ENCODE measurements around the gene SVBP.

SVBP gene

GRCh38 chr1:42779725-42780124 is 37.5 kb downstream of the SVBP start:
- DNase-seq (ENCODE audit: low spot score) = no peak
- TF ChIP-seq CTCF (conservative IDR thresholded peaks at IDR 0.05; ENCODE audit: low read depth) = no peak
- H3K27ac ChIP-seq = no peak overlapping the region
- ChIA-PET POLR2A (ENCODE audit: low non-redundant PET) (interaction anchor here (1.4 kb wide), 1 partner anchor 13 kb away, joined by 5 read pairs; the partner anchor contains the start of genes C1orf50 and P3H1), CTCF (interaction anchor here (0.6 to 0.7 kb wide), 4 partner anchors 17 to 51 kb away, joined by 3 to 4 read pairs (median 4); no protein-coding TSS in a partner anchor)

GRCh38 chr1:42777852-42778251 is 39.3 kb downstream of the SVBP start:
- no peak overlapping the region for H3K27ac ChIP-seq
- TF ChIP-seq CTCF (conservative IDR thresholded peaks at IDR 0.05; ENCODE audit: low read depth) = peak; percentile 66
- CTCF ChIA-PET = interaction anchor here (0.6 to 1.4 kb wide), 5 partner anchors 132 to 297 kb away, joined by 3 to 6 read pairs (median 5); no protein-coding TSS in a partner anchor
- POLR2A ChIA-PET (ENCODE audit: low non-redundant PET) = no interaction called here
- DNase-seq (ENCODE audit: low spot score) = peak; percentile 45

- TF ChIP-seq CTCF (conservative IDR thresholded peaks at IDR 0.05; ENCODE audit: low read depth) = no peak
- CTCF ChIA-PET = interaction anchor here (1.4 kb wide), 1 partner anchor 297 kb away, joined by 5 read pairs; no protein-coding TSS in a partner anchor
- no peak overlapping the region for H3K27ac ChIP-seq
- POLR2A ChIA-PET (ENCODE audit: low non-redundant PET) = interaction anchor here (0.6 kb wide), 1 partner anchor 12 kb away, joined by 8 read pairs; no protein-coding TSS in a partner anchor
- no peak for DNase-seq (ENCODE audit: low spot score)
Observed at GRCh38 chr1:42776502-42776901, 40.7 kb downstream of the SVBP start.

DNA sequence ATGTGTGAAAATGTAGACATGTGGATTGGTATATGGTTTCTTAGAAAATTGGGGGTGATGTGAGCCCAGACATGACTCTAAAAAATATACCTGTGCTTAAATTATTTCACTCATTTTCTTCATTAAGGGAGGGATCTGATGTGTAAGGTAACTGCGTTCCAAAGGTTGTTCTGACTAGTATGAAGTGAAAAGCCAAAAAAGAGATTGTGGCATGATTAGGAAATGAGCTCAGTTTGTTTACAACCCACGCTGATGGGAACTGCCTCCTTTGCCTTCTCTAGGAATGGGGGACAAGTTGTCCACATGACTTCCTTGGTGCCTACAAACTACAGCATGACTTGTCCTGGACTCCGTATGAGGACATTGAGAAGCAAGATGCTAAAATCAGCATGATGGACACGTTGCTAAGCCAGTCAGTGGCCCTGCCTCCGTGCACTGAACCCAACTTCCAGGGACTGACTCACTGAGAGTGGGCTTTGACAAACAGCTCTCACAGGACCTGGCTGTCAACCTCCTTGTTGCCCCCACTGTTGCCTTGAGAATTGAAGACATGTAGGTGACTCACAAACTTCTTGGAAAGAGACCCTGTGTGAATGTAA is 42.2 kb downstream of the SVBP start:
- TF ChIP-seq CTCF (conservative IDR thresholded peaks at IDR 0.05; ENCODE audit: low read depth) = no peak
- no peak overlapping the region for H3K27ac ChIP-seq
- ChIA-PET POLR2A (ENCODE audit: low non-redundant PET) (no interaction called here), CTCF (no interaction called here)
- DNase-seq (ENCODE audit: low spot score) = no peak

- no peak for DNase-seq (ENCODE audit: low spot score)
- no peak overlapping the region for H3K27ac ChIP-seq
- CTCF ChIA-PET = interaction anchor here (1.2 kb wide), 1 partner anchor 300 kb away, joined by 3 read pairs; no protein-coding TSS in a partner anchor
- no peak for TF ChIP-seq CTCF (conservative IDR thresholded peaks at IDR 0.05; ENCODE audit: low read depth)
- POLR2A ChIA-PET (ENCODE audit: low non-redundant PET) = no interaction called here
Observed at GRCh38 chr1:42773420-42773819, 43.8 kb downstream of the SVBP start.

- no peak for TF ChIP-seq CTCF (conservative IDR thresholded peaks at IDR 0.05; ENCODE audit: low read depth)
- ChIA-PET CTCF (interaction anchor here (0.6 to 0.7 kb wide), 2 partner anchors 87 to 350 kb away, joined by 3 to 4 read pairs; no protein-coding TSS in a partner anchor), POLR2A (ENCODE audit: low non-redundant PET) (no interaction called here)
- H3K27ac ChIP-seq = no peak overlapping the region
- no peak for DNase-seq (ENCODE audit: low spot score)
Observed at GRCh38 chr1:42769811-42770210, 47.4 kb downstream of the SVBP start.

Measured in RWPE1 (cell line).